ENCODE data around the gene FAM43A. TPM values are rescaled to one million over a fixed set of nuclear protein-coding genes. Genes with fewer than 3 reads are reported as not detected.

Gene FAM43A
- total RNA-seq, 2 experiments from 2014 or later, result 3.3 to 3.9 TPM

DNA sequence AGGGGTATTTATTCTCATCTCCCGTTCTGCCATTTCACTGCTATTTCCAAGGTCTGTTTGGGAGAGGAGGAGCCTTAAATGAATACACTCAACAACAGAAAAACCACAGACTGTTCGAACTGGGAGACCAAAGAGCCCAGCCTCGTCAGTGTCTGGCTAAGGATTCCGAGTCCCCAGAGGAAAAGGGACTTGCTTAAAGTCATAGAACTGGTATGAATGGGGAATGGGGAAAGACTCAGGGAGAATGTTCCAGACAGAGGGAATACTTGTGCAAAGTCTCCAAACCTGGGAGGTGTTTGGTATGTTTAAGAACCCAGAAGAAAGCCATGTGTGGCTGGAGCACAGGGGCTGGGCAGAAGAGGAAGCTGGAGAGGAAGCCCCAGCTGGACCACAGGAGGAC lies 46.9 kb downstream of the FAM43A start:
- Mint-ChIP-seq H3K4me3 (no peak overlapping the region), H3K4me1 (ENCODE audit: low read depth) (no peaks in the 10 kb centered on the region), H3K27ac (no peak overlapping the region), H3K9me3 (peaks cover 3% of the 10 kb centered on the region), H3K27me3 (peaks cover 17% of the 10 kb centered on the region), H3K36me3 (ENCODE audit: low read depth) (no peaks in the 10 kb centered on the region)
- intact Hi-C loops (cut with micrococcal nuclease), result no loop called here
- no peak for ATAC-seq
- TF ChIP-seq CTCF (IDR thresholded peaks at IDR 0.05), result no peak
- DNase-seq, result no peak
- ChIA-PET POLR2A (no interaction called here), CTCF (no interaction called here)

GRCh38 chr3:194736277-194736895 lies 50.7 kb downstream of the FAM43A start:
- H3K4me3 Mint-ChIP-seq, result no peak overlapping the region
- intact Hi-C loops (cut with micrococcal nuclease), result no loop called here
- no peak for TF ChIP-seq CTCF (IDR thresholded peaks at IDR 0.05)
- H3K27me3 Mint-ChIP-seq, result peaks cover 15% of the 10 kb centered on the region
- H3K4me1 Mint-ChIP-seq (ENCODE audit: low read depth), result no peaks in the 10 kb centered on the region
- CTCF ChIA-PET, result interaction anchor here (1.6 kb wide), 1 partner anchor 49 kb away, joined by 4 read pairs; no protein-coding TSS in a partner anchor
- no peak for DNase-seq
- no peak overlapping the region for H3K27ac Mint-ChIP-seq
- POLR2A ChIA-PET, result interaction anchor here (0.7 to 0.8 kb wide), 2 partner anchors 50 to 78 kb away, joined by 3 read pairs; partner anchors contain the start of gene FAM43A
- H3K36me3 Mint-ChIP-seq (ENCODE audit: low read depth), result no peaks in the 10 kb centered on the region
- peaks cover 3% of the 10 kb centered on the region for H3K9me3 Mint-ChIP-seq
- ATAC-seq, result no peak

DNA sequence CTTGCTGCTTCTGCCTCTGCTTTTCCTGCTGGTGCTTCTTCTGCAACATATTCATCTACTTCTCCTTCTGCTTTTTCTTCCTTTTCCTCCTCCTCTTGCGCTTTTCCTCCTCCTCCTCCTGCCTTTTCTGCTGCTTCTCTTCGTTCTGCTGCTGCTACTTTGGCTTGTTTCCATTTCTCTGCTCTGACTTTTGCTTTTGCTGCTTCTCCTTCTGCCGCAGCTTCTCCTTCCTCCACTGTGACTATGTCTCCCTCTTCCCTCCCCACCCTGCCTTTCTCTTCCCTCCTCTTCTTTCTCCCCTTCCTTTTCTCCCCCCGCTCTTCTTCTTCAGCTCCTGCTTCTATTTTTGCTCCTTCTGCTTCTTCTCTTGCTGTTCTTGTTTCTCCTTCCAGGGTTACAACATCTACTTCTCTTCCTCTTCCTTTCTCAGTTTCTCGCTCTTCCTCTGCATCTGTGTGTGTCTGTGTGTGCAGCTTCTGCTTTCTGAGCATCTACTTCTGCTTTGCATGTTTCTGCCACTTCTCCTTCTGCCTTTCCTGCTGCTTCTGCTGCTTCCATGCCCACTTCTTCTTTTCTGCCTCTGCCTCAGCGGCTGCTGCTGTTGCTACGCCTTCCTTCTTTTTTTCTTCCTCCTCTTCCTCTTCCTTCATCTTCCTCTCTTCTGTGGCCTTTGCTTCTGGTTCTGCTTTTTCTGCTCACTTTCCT lies 51.4 kb downstream of the FAM43A start:
- Mint-ChIP-seq H3K27me3 (peaks cover 15% of the 10 kb centered on the region), H3K4me1 (ENCODE audit: low read depth) (no peaks in the 10 kb centered on the region), H3K9me3 (peaks cover 3% of the 10 kb centered on the region), H3K27ac (no peak overlapping the region), H3K36me3 (ENCODE audit: low read depth) (no peaks in the 10 kb centered on the region), H3K4me3 (no peak overlapping the region)
- DNase-seq, result no peak
- intact Hi-C loops (cut with micrococcal nuclease), result no loop called here
- ChIA-PET CTCF (interaction anchor here (1.6 to 1.9 kb wide), 3 partner anchors 49 to 84 kb away, joined by 3 to 6 read pairs (median 4); no protein-coding TSS in a partner anchor), POLR2A (interaction anchor here (0.7 kb wide), 1 partner anchor 51 kb away, joined by 3 read pairs; the partner anchor contains the start of gene FAM43A)
- TF ChIP-seq CTCF (IDR thresholded peaks at IDR 0.05), result no peak
- ATAC-seq, result no peak

Other genes starting within 250 kb of the FAM43A start
- gene ATP13A3, start 198.9 kb upstream of the FAM43A start, total RNA-seq, result 100 to 1,000 TPM; 101 to 110 TPM
- 1 to 10 TPM; 4.4 to 5.0 TPM for gene TMEM44, start 52.5 kb upstream of the FAM43A start, total RNA-seq
- gene LSG1, start 13.7 kb upstream of the FAM43A start, total RNA-seq, result 10 to 100 TPM; 36.5 to 41.3 TPM